K562 (cell line): ENCODE measurements around the gene LYPD5. TPM values are rescaled to one million over a fixed set of nuclear protein-coding genes. Genes with fewer than 3 reads are reported as not detected.
A peak's percentile ranks its signal among the peaks of the same experiment; 100 is the strongest.

Experiments used
- BRF2 ChIP-seq: IDR thresholded peaks from 3 replicates; pipeline ENCODE4 v1.6.1; 2011; ENCODE audit warnings: borderline replicate concordance, mild to moderate bottlenecking; ENCODE audit not compliant: insufficient read length, insufficient read depth
- CBFA2T2 ChIP-seq: fragments of 450-650 bp; conservative IDR thresholded peaks from 2 replicates; pipeline ENCODE4 v1.6.1; 2017; ENCODE audit warnings: mild to moderate bottlenecking
- CBX5 ChIP-seq: IDR thresholded peaks from 2 replicates; pipeline ENCODE4 v1.6.1; 2014; ENCODE audit warnings: low read depth, borderline replicate concordance
- CXXC5 ChIP-seq: fragments of 250-450 bp; sonication (Bioruptor Pico); IDR thresholded peaks from 2 replicates; pipeline ENCODE4 v1.8.0; 2022; ENCODE audit warnings: inconsistent platforms, mild to moderate bottlenecking, moderate library complexity
- MED1 ChIP-seq: sonication (generic); formaldehyde crosslinking; IDR thresholded peaks from 2 replicates; pipeline ENCODE4 v1.8.1; 2023; ENCODE audit warnings: missing genetic modification reagents, borderline replicate concordance
- RERE ChIP-seq: sonication (generic); formaldehyde crosslinking; IDR thresholded peaks from 2 replicates; pipeline ENCODE4 v1.8.0; 2023; ENCODE audit warnings: missing genetic modification reagents, mild to moderate bottlenecking, borderline replicate concordance
- RREB1 ChIP-seq: fragments of 250-450 bp; sonication (Bioruptor Pico); IDR thresholded peaks from 2 replicates; pipeline ENCODE4 v1.4.0; 2020
- ZBTB43 ChIP-seq: sonication (generic); formaldehyde crosslinking; IDR thresholded peaks from 2 replicates; pipeline ENCODE4 v1.8.0; 2023; ENCODE audit warnings: mild to moderate bottlenecking, missing genetic modification reagents
- ZFX ChIP-seq: sonication (generic); formaldehyde crosslinking; IDR thresholded peaks from 2 replicates; pipeline ENCODE4 v1.8.0; 2022; ENCODE audit warnings: mild to moderate bottlenecking, missing genetic modification reagents, moderate library complexity
- ZNF232 ChIP-seq: sonication (generic); formaldehyde crosslinking; IDR thresholded peaks from 2 replicates; pipeline ENCODE4 v1.8.0; 2022; ENCODE audit warnings: mild to moderate bottlenecking, missing genetic modification reagents
- ZNF263 ChIP-seq: sonication (generic); formaldehyde crosslinking; IDR thresholded peaks from 2 replicates; pipeline ENCODE4 v1.8.0; 2022; ENCODE audit warnings: mild to moderate bottlenecking, missing genetic modification reagents, borderline replicate concordance
- ZNF274 ChIP-seq: IDR thresholded peaks from 2 replicates; pipeline ENCODE4 v1.6.1; 2011; ENCODE audit warnings: low read depth, mild to moderate bottlenecking, low read length, moderate library complexity, borderline replicate concordance
- polyA plus RNA-seq, 8 experiments: library from polyadenylated mRNA; depleted of rRNA in 4 of 8; stranded (reverse) in 5 of 8; unstranded in 3 of 8; fragments of >200 nt; fragmentation: Nextera tagmentation in 2 of 8; fragmentation: Illumina TruSeq in 1 of 8; extraction: Ambion mirVana in 2 of 8; extraction: Trizol in 1 of 8; gene quantifications; 2 replicates each; pipeline versions ENCODE4 v1.2.1 to v1.2.3, GENCODE V29; 2011 to 2014; ENCODE audit warnings: inconsistent platforms in 1 of 8, missing spikeins in 1 of 8
- total RNA-seq, 7 experiments: library from RNA; depleted of rRNA in 6 of 7; stranded (reverse); fragments of >200 nt in 6 of 7; fragmentation: Illumina TruSeq in 2 of 7; extraction: Trizol in 2 of 7; gene quantifications; 2 replicates each; pipeline versions ENCODE4 v1.2.1 to v1.2.3, GENCODE V29; 2011 to 2021; ENCODE audit warnings: low replicate concordance in 1 of 7

Gene LYPD5
- total and polyA plus RNA-seq, 9 of the 15 experiments (the other 6 are each of a cell fraction or from before 2014, with no cell fraction given) = 0.03 to 0.22 (median 0.10) TPM; not detected in 3

- TF ChIP-seq RERE (CRISPR knock-in tag) = peak; percentile 96; the same call in 1 of the 2 replicates
- TF ChIP-seq ZFX (CRISPR knock-in tag) = peak; percentile 49
- peak; percentile 69; the same call in 1 of the 2 replicates for TF ChIP-seq RREB1 (CRISPR knock-in tag)
- peak; percentile 64; the same call in 1 of the 2 replicates for TF ChIP-seq ZNF263 (CRISPR knock-in tag)
- no peak for TF ChIP-seq MED1
- peak; percentile 100 for TF ChIP-seq CXXC5
- peak; percentile 97 for TF ChIP-seq CBFA2T2
- no peak for TF ChIP-seq BRF2
- 0 out of 2 replicates have a peak, but pooled peaks have one; percentile 70 for TF ChIP-seq CBX5
- TF ChIP-seq ZNF232 (CRISPR knock-in tag) = peak; percentile 83; the same call in 1 of the 2 replicates
- peak; percentile 83; the same call in 1 of the 2 replicates for TF ChIP-seq ZNF274
- TF ChIP-seq ZBTB43 (CRISPR knock-in tag) = 0 out of 2 replicates have a peak, but pooled peaks have one; percentile 78
Measured at GRCh38 chr19:43774103-43774939, 27.9 kb downstream of the LYPD5 start (continued).
